HEK293T (cell line): ENCODE measurements around the gene MYO5B.

Experiments
- CTCF ChIA-PET: fragments of 350-600 bp; formaldehyde crosslinking; extraction: SDS; loops from one replicate; lab custom pipeline; 2021; ENCODE audit warnings: antibody characterized with exemption, inconsistent platforms; lab: Yijun Ruan, JAX
- POLR2A ChIA-PET: fragments of 350-600 bp; formaldehyde crosslinking; extraction: SDS; loops from one replicate; lab custom pipeline; 2020; ENCODE audit warnings: antibody characterized with exemption, inconsistent platforms; lab: Yijun Ruan, JAX
- DNase-seq: peaks from one replicate; pipeline ENCODE4 v3.0.0; 2012; ENCODE audit warnings: mixed read lengths; ENCODE audit errors: extremely low spot score
- ARNT ChIP-seq: fragments of 450-650 bp; IDR thresholded peaks from 2 replicates; pipeline ENCODE4 v1.6.1; 2017; ENCODE audit warnings: mild to moderate bottlenecking
- BHLHE40 ChIP-seq: fragments of 450-650 bp; IDR thresholded peaks from 2 replicates; pipeline ENCODE4 v1.6.1; 2016; ENCODE audit warnings: mild to moderate bottlenecking, moderate library complexity, borderline replicate concordance
- CTBP1 ChIP-seq: fragments of 450-650 bp; IDR thresholded peaks from 2 replicates; pipeline ENCODE4 v1.6.1; 2016; ENCODE audit warnings: borderline replicate concordance
- ELF4 ChIP-seq: fragments of 450-650 bp; IDR thresholded peaks from 2 replicates; pipeline ENCODE4 v1.6.1; 2017; ENCODE audit warnings: antibody characterized with exemption
- FOXA1 ChIP-seq: fragments of 450-650 bp; IDR thresholded peaks from 2 replicates; pipeline ENCODE4 v1.6.1; 2016; ENCODE audit warnings: mild to moderate bottlenecking
- FOXK2 ChIP-seq: fragments of 450-650 bp; IDR thresholded peaks from 2 replicates; pipeline ENCODE4 v1.6.1; 2016; ENCODE audit warnings: mild to moderate bottlenecking
- FOXM1 ChIP-seq: fragments of 450-650 bp; IDR thresholded peaks from 2 replicates; pipeline ENCODE4 v1.6.1; 2017; ENCODE audit warnings: mild to moderate bottlenecking, borderline replicate concordance
- HDGF ChIP-seq: fragments of 450-650 bp; IDR thresholded peaks from 2 replicates; pipeline ENCODE4 v1.6.1; 2017; ENCODE audit warnings: antibody characterized with exemption, borderline replicate concordance
- L3MBTL2 ChIP-seq: fragments of 450-650 bp; conservative IDR thresholded peaks from 2 replicates; pipeline ENCODE4 v1.6.1; 2016; ENCODE audit warnings: mild to moderate bottlenecking
- LEF1 ChIP-seq: fragments of 450-650 bp; IDR thresholded peaks from 2 replicates; pipeline ENCODE4 v1.6.1; 2017; ENCODE audit warnings: mild to moderate bottlenecking, borderline replicate concordance
- NFRKB ChIP-seq: fragments of 450-650 bp; IDR thresholded peaks from 2 replicates; pipeline ENCODE4 v1.6.1; 2016; ENCODE audit warnings: mild to moderate bottlenecking, moderate library complexity
- SP1 ChIP-seq: fragments of 450-650 bp; IDR thresholded peaks from 2 replicates; pipeline ENCODE4 v1.6.1; 2017
- SUZ12 ChIP-seq: fragments of 450-650 bp; IDR thresholded peaks from 2 replicates; pipeline ENCODE4 v1.6.1; 2016; ENCODE audit warnings: mild to moderate bottlenecking
- TARDBP ChIP-seq: fragments of 450-650 bp; IDR thresholded peaks from 2 replicates; pipeline ENCODE4 v1.6.1; 2016
- ZNF384 ChIP-seq: fragments of 450-650 bp; IDR thresholded peaks from 2 replicates; pipeline ENCODE4 v1.6.1; 2016
- TF ChIP-seq, protein P1 (sequence below): fragments of 450-650 bp; IDR thresholded peaks from 2 replicates; pipeline ENCODE4 v1.6.1; 2016

MYO5B gene

DNA sequence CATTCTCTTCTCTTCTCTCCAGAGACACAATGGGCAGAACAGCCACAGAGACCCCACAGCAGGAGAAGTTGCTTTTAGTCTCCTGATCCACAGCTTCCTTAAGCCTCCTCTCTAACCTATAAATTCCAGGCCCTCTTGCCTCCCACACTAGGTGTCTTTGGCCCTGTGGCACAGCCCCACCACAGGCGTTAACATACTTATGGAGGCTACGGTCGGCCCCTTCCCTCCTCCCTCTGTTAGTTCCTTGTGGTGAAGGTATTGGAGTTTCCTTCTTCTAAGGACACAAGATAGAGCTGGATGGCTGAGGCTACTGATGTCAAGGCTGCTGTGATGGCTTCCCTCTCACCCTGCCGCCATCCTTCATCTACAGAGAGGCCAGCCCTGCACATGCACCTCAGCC, 258.1 kb downstream of the MYO5B start:
- no peak for TF ChIP-seq FOXM1
- TF ChIP-seq HDGF, result no peak
- no peak for TF ChIP-seq ELF4
- TF ChIP-seq, protein P1, sequence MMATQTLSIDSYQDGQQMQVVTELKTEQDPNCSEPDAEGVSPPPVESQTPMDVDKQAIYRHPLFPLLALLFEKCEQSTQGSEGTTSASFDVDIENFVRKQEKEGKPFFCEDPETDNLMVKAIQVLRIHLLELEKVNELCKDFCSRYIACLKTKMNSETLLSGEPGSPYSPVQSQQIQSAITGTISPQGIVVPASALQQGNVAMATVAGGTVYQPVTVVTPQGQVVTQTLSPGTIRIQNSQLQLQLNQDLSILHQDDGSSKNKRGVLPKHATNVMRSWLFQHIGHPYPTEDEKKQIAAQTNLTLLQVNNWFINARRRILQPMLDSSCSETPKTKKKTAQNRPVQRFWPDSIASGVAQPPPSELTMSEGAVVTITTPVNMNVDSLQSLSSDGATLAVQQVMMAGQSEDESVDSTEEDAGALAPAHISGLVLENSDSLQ, result no peak
- CTCF ChIA-PET, result interaction anchor here (0.7 kb wide), 1 partner anchor 108 kb away, joined by 3 read pairs; no protein-coding TSS in a partner anchor
- POLR2A ChIA-PET, result no interaction called here
- DNase-seq, result no peak

DNA sequence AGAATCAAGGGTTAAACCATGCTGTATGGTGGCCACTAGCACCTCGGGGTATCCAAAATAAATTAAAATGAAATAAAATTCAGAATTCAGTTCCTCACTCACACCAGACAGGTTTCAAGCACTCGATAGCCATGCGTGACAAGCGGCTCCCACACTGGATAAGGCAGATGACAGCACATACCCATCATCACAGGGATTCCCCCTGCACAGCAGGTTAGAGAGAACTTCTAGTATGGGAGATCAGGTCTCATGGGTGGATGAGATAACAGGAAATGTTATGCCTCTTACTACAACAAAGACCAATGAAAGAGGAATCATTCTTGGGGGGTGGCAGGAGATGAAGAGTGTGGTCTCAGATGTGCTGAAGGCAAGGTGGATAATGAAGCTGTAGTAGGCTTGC, 259.7 kb downstream of the MYO5B start:
- POLR2A ChIA-PET, result no interaction called here
- TF ChIP-seq, protein P1, result no peak
- TF ChIP-seq SP1 (no peak), HDGF (no peak), LEF1 (no peak), ZNF384 (no peak), FOXM1 (no peak), FOXK2 (no peak), BHLHE40 (no peak), SUZ12 (no peak), TARDBP (no peak), ARNT (no peak), FOXA1 (no peak), CTBP1 (no peak), NFRKB (no peak), ELF4 (no peak), L3MBTL2 (no peak)
- CTCF ChIA-PET, result no interaction called here
- DNase-seq, result no peak

- DNase-seq, result no peak
- CTCF ChIA-PET, result no interaction called here
- POLR2A ChIA-PET, result no interaction called here
- TF ChIP-seq, protein P1, result no peak
- TF ChIP-seq FOXM1 (no peak), ARNT (no peak), SP1 (no peak), L3MBTL2 (no peak), FOXK2 (no peak), SUZ12 (no peak), BHLHE40 (no peak), NFRKB (no peak), FOXA1 (no peak), ELF4 (no peak), HDGF (no peak), LEF1 (no peak), CTBP1 (no peak), ZNF384 (no peak)
Observed at GRCh38 chr18:49934457-49934856, 260.5 kb downstream of the MYO5B start.

- no peak for DNase-seq
- POLR2A ChIA-PET, result no interaction called here
- TF ChIP-seq, protein P1, result no peak
- TF ChIP-seq SUZ12, result no peak
- TF ChIP-seq FOXK2, result no peak
- TF ChIP-seq FOXM1, result no peak
- TF ChIP-seq ZNF384, result no peak
- TF ChIP-seq ELF4, result no peak
- TF ChIP-seq BHLHE40, result no peak
- no peak for TF ChIP-seq ARNT
- no peak for TF ChIP-seq LEF1
- TF ChIP-seq CTBP1, result no peak
- TF ChIP-seq FOXA1, result no peak
- no peak for TF ChIP-seq TARDBP
- TF ChIP-seq HDGF, result no peak
- TF ChIP-seq SP1, result no peak
- CTCF ChIA-PET, result no interaction called here
Observed at GRCh38 chr18:49933530-49934128, 261.3 kb downstream of the MYO5B start.

- POLR2A ChIA-PET, result no interaction called here
Observed at GRCh38 chr18:49931760-49932159, 263.2 kb downstream of the MYO5B start.

More at GRCh38 chr18:49931760-49932159, 263.2 kb downstream of the MYO5B start:
- DNase-seq, result no peak
- TF ChIP-seq, protein P1, result no peak
- TF ChIP-seq ELF4 (no peak), LEF1 (no peak), NFRKB (no peak), L3MBTL2 (no peak), HDGF (no peak), FOXK2 (no peak), SUZ12 (no peak), ZNF384 (no peak), FOXM1 (no peak), BHLHE40 (no peak), FOXA1 (no peak), CTBP1 (no peak), SP1 (no peak), TARDBP (no peak), ARNT (no peak)
- CTCF ChIA-PET, result no interaction called here
